ENCODE measurements around the gene CD300H.

GRCh38 chr17:74605361-74605760 is 38.1 kb upstream of the CD300H start:
- no peak for TF ChIP-seq CTCF (IDR thresholded peaks at IDR 0.05)
- no peak for TF ChIP-seq POLR2A (IDR thresholded peaks at IDR 0.05)
- no peak for TF ChIP-seq POLR2AphosphoS5 (IDR thresholded peaks at IDR 0.05)
